ELR (cell line): ENCODE measurements around the gene LRRC49.
"Not testable (repeated sequence)": the region's sequence is repeated elsewhere in the genome, so short reads cannot be mapped to it uniquely, and the experiment has no call there.

Experiments used
- DNase-seq: peaks from one replicate; pipeline ENCODE4 v3.0.0-alpha.2; 2015; ENCODE audit warnings: low read depth

Gene LRRC49

GRCh38 chr15:70892002-70892911, at the start of gene LRRC49, which contains the start of gene THAP10:
LRRC49 (plus strand) TSS chr15:70892826; CDS start chr15:70892895, 69 bp downstream.
THAP10 (minus strand) TSS chr15:70892433; CDS start chr15:70892272, 161 bp downstream.
- DNase-seq, result peak; percentile 99

GRCh38 chr15:70845602-70846360, 46.8 kb upstream of the LRRC49 start:
- no peak for DNase-seq

- DNase-seq, result no peak
Observed at GRCh38 chr15:70851889-70852288, 40.7 kb upstream of the LRRC49 start.

- peak; percentile 96 for DNase-seq
Observed at GRCh38 chr15:70852501-70853317, 39.9 kb upstream of the LRRC49 start.

GRCh38 chr15:70853318-70853972, 39.2 kb upstream of the LRRC49 start:
- peak; percentile 80 for DNase-seq

- DNase-seq, result peak; percentile 71
Observed at GRCh38 chr15:70853973-70854665, 38.5 kb upstream of the LRRC49 start, which contains the start of gene LARP6. LARP6 (minus strand) TSS chr15:70854157; CDS start chr15:70854088, 69 bp downstream.

GRCh38 chr15:70854666-70854976, 38.0 kb upstream of the LRRC49 start:
- DNase-seq, result peak; percentile 86

- no peak for DNase-seq
Observed at GRCh38 chr15:70855764-70856163, 36.9 kb upstream of the LRRC49 start.

- peak; percentile 71 for DNase-seq
Observed at GRCh38 chr15:70856177-70856883, 36.3 kb upstream of the LRRC49 start.

- DNase-seq, result peak; percentile 97
Observed at GRCh38 chr15:70856884-70857561, 35.6 kb upstream of the LRRC49 start.

GRCh38 chr15:70857562-70858285, 34.9 kb upstream of the LRRC49 start:
- DNase-seq, result no peak

- not testable (repeated sequence) for DNase-seq
Observed at GRCh38 chr15:70858614-70859321, 33.9 kb upstream of the LRRC49 start.

GRCh38 chr15:70859322-70859908, 33.2 kb upstream of the LRRC49 start:
- DNase-seq, result no peak

- DNase-seq, result no peak
Observed at GRCh38 chr15:70859998-70860397, 32.6 kb upstream of the LRRC49 start.

- DNase-seq, result peak; percentile 94
Observed at GRCh38 chr15:70863450-70864218, 29.0 kb upstream of the LRRC49 start.

- no peak for DNase-seq
Observed at GRCh38 chr15:70866982-70867641, 25.5 kb upstream of the LRRC49 start.
